Measurements from ENCODE around the gene SLC9A9.

SLC9A9 gene

DNA sequence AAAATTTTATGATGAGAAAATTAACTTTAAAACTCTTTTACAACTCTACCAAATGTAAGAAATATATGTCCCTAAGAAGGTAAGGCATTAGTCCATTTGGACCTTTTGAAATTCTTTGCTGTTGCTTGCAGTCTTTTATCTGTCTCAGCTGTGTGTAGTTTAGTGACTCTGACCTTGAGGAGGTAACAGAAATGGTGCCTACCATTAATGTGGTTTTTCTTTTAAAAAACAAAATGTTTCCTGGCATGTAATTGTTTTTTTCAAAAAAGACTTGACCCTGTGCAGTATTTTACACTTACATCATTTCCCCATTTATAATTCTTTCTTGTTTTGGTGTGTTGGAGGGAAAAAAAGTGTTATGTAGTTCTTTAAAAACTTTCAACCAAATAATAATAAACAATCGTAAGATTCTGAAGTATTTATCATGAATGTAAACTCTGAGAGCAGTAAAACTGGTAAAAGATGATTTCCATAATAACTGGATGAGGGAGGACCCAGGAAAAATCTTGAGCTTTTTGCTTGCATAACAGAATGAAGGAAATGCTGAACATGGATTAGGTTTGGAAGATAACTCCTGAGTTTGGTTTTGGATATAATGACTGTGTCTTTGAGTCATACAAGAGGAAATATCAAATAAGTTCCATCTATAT is 503.6 kb downstream of the SLC9A9 start:
- DNase-seq = no peak

GRCh38 chr3:143343944-143344343 is 504.3 kb downstream of the SLC9A9 start:
- DNase-seq = no peak

- no peak for DNase-seq
Measured at GRCh38 chr3:143343031-143343430, 505.2 kb downstream of the SLC9A9 start.

- DNase-seq = no peak
Measured at GRCh38 chr3:143339451-143339850, 508.8 kb downstream of the SLC9A9 start.

DNA sequence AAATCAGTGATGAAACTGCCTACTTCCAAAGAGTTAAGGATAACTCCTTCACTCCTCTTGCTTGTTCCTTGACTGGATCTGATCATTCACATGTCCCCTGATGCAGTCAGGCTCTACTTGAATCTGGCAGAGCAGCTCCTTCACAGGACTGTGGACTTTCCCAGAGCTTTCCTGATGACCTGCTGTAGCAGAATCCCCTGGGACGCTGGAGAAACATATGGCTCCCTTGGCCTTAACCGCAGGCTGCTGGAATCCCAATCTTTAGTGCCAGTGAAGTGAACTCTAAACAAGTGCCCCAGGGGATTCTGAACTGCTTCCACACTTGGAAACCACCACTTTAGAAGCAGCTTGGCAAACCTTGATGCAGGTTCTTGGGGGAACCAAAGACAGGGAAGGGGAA is 510.9 kb downstream of the SLC9A9 start:
- DNase-seq = no peak

DNA sequence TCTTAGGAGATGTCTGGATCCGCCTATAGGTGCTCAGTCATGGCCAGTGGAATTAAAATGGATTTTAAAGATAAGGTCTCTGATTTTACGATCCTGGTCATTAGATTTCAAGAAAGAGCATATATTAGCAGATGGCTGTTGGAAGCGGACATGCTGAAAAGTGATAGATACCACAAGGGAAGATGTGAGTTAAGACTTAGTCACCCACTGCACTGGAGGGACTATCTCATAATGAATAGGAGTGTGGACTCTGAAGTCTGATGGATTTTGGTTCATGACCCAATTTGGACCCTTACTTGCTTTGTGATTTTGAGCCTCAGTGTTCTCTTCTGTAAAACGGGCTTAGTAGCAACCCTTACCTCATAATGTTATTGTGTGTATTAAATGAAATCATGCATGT is 514.0 kb downstream of the SLC9A9 start:
- DNase-seq = no peak

GRCh38 chr3:143333367-143333766 is 514.9 kb downstream of the SLC9A9 start:
- no peak for DNase-seq

- DNase-seq = no peak
Measured at GRCh38 chr3:143332026-143332425, 516.2 kb downstream of the SLC9A9 start.

DNA sequence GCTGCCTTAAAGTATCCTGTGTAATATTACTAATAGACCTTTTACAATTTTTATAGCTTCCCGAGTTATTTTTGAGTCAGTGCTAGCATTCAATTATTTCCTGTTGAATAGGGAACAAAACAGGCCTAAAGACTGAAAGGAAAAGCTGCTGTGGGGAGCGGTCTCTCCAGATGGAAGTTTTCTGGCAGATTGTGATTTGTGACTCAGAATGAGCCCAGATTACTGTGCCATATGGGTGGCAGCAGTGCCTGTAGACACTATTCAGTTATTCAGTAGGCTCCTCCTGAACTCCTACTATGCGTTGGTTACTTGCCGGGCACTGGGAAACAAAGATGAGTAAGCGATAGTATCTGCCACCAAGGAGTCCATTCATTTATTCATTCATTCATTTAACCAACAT is 516.9 kb downstream of the SLC9A9 start:
- no peak for DNase-seq

DNA sequence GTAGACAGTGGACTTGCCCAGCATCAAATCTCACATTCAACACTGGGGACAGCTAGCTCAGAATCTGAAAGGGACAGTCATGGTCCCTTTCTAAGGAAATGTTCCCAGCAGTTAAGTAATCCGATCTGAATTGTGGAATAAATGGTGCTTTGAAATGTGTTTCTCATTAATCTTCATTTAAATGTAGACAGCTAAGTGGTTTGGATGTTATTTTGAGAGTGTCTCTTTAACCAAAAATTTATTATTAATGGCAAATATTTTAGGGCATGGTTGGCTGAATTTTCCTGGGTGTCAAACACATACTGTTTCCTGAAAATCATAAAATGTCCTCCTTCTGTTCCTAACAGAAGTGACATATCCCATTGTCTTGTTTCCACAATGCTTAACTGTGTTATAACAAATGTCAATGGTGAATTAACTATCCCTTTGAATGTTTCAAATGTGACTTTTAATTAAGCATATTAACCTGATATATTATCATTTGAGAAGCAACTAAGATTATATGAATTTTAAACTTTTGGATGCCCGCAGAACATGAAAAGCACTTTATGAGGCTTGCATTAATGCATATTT is 517.9 kb downstream of the SLC9A9 start:
- DNase-seq = no peak

GRCh38 chr3:143329567-143330211 is 518.6 kb downstream of the SLC9A9 start:
- DNase-seq = no peak

DNA sequence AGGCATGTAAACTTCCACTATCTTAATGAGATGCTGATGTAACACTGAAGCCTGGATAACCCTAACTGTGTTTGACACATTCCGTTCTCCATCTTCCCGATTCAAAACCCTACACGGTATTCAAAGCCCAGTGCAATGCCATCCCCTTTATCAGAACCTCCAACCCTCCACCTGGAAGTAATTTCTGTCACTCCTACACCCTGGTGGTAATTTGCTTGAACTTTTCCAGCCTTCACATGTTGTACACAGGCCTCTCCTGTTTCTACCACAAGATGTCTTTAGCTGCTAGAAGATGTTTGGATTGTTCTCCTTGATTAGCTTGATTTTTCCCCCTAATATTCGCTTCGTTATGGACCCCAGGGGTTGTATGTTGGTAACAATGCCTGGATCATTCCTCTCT is 519.8 kb downstream of the SLC9A9 start:
- DNase-seq = no peak

DNA sequence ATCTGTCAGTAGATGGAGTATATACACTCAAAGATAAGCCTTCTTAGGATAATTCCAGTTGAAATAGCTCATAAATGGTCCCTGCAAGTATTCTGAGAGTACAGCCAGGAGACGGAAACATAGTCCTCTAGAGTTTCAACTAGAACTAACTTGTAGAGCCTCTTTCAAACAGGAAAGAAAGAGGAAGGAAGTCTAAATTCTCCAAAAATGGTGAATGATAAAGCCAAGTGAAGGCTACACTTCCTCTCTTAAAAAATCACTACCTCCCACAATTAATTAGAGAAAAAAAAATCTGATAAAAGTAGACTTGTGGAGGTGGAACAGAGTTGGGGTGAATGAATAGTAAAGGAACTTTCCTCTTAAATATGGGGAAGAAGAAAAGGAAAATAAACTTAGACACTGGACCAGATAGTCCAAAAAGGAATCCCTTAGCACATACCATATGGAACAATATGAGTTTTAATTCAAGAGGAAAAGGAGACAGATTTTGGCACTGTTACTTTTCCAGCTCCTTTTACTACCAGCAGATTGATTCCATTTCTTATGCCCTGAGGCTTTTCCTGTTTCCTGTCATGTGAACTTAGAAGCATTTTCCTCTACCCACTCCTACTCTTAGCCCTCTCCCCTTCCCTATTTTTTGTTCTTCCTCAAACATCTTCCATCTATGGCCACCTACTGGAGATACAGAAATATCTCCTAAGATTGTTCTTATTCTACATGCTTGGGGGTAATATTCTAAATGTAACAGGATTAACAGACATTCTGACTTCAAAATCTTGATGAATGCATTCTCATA is 521.1 kb downstream of the SLC9A9 start:
- no peak for DNase-seq

GRCh38 chr3:143321058-143321769 is 527.1 kb downstream of the SLC9A9 start:
- no peak for DNase-seq

GRCh38 chr3:143315766-143316165 is 532.5 kb downstream of the SLC9A9 start:
- no peak for DNase-seq

DNA sequence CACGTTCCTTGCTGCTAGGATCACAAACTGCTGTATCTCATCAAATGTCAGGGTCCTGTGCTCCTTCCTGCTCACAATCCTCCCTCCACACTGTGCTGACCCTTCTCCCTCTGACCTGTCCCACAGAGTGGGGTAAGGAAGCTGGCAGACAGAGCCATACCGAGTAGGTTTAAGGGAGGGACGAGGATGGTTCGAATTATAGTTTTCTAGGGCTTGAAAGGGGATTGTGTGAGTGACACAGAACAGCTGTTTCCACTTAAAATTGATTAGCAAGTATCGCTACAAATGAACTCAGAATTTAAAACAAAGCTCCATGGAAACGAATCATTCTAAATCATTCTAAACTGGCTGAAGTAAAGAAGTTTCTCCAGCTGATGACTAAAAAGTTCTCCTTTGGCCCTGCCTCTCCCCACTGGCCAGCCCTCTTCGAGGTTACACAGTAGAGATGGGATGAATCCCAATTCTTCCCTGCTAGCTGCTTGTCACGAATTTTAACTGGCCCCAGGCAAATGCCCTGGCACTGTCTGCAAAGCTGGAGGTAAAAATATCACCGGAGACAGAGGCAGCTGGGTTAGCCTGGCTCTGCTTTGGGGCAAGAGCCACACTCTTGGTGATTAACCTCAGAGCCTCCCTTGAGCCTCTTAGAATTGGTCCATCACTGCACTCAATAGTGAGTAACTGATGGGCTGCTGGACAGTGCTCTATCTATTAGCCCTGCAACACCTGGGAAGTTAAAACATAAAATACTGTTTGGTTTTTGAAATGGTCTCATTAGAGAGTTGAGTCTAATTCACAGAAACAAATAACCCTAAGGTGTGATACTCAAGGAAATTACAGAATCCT is 533.8 kb downstream of the SLC9A9 start:
- no peak for DNase-seq

DNA sequence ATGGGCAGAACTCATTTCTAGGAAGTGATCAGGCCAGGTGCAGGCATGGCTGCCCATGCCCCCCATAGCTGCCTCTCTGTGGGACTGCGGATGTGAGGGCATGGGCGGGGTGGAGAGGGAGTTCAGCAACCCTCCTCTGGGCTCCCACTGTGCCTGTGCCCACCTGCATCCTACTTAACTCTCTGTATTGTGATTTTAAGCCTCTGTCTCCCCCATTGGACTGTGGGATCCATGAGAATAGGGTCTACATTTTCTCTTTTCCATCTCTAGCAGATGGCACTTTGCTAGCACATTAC is 534.4 kb downstream of the SLC9A9 start:
- no peak for DNase-seq

GRCh38 chr3:143313025-143313892 is 535.0 kb downstream of the SLC9A9 start:
- no peak for DNase-seq

DNA sequence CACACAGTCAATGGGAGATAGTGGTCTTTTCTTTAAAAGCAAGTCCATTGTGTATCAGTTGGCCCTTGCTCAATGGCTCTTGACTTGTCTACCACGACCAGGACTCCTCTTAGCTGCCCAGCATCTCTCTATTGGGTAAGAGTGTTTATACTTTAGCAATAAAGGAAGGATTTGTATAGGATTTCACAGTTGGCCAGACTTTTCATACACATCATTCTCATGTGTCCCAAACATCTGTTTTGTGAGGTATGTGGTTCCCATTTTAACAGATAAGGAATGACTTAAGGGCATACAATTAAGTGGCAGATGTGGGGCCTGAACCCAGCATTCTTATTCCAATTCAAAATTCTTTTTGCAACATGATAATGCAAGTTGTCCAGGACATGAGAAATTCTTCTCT is 537.2 kb downstream of the SLC9A9 start:
- DNase-seq = no peak

DNA sequence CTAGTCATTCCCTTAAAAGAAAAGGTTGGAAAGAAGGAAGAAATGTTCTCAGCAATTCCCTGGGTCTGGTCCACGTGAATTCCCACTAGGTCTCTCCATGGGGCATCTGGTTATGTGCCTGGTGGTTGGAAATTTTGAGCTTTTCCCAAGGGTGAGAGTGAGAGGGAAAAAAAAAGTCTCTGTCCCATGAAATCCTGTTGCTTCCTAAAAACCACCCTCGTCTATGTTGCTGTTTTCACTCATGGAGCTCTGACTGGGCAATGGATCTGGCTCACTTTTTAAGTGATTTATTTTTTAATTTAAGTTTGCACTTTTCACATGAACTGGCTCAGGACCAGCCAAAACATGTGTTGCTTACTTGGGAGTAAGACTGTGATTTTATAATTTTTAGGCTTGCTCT is 538.6 kb downstream of the SLC9A9 start:
- no peak for DNase-seq

DNA sequence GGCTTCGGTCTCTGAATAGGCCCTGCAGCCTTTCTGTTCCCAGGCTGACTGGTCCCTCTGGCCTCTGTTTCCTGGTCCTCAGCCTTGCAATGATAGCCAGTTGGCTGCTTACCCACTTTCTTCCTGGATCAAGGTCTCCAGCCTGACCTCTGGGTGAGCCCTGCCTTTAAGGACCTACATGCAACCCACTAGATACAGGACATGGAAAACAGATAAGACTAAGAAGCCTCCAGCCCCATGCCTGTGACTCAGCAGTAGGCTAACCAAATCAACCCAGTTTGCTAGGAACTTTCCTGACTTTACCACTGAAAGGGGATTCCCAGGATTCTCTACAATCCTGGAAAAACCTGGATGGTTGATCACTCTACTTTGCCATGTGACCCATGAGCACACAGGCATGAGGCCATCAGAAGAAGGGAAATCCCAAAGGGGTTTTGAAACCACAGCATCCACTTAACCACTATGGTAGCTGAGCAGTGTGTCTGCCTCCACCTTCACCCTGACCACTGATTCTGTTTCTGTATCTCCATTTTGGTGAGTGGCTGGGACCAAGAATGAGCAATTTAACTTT is 540.6 kb downstream of the SLC9A9 start:
- DNase-seq = no peak

Measured in CD4-positive, alpha-beta T cell treated with Interleukin-12 subunit alpha and Interleukin-12 subunit beta, for 1 hour (primary cell).